GM12878 (cell line): ENCODE data around the gene MAZ. TPM values are rescaled to one million over a fixed set of nuclear protein-coding genes. Genes with fewer than 3 reads are reported as not detected.

Source experiments
- ATAC-seq: fragments of 200-7000 bp; cut with Tn5 transposase; 3 replicates; pipeline ENCODE4 v1.9.1; 2020; ENCODE audit warnings: mild to moderate bottlenecking, moderate library complexity
- BruUV-seq: library from RNA; stranded (reverse); fragments of 400-500 nt; replicated peaks from 2 replicates; lab custom pipeline; 2021; lab: Mats Ljungman, UMichigan
- CTCF ChIA-PET: fragments of 300-600 bp; sonication (Branson Sonifier 250); formaldehyde crosslinking; extraction: SDS; loops from one replicate; lab custom pipeline; 2021; ENCODE audit warnings: inconsistent platforms; lab: Yijun Ruan, JAX
- POLR2A ChIA-PET: fragments of 350-600 bp; formaldehyde crosslinking; extraction: SDS; loops from one replicate; lab custom pipeline; 2021; ENCODE audit warnings: inconsistent platforms; lab: Charles Lee
- RAD21 ChIA-PET: fragments of 300-600 bp; sonication (Branson Sonifier 250); formaldehyde crosslinking; loops from one replicate; lab custom pipeline; 2023; ENCODE audit warnings: antibody characterized with exemption; ENCODE audit not compliant: unreplicated experiment; lab: Charles Lee
- SMC1A ChIA-PET: fragments of 300-600 bp; sonication (Branson Sonifier 250); formaldehyde crosslinking; loops from one replicate; lab custom pipeline; 2023; ENCODE audit not compliant: unreplicated experiment, uncharacterized antibody; lab: Charles Lee
- DNase-seq: peaks from one replicate; pipeline ENCODE4 v3.0.0-alpha.2; 2011; ENCODE audit warnings: low read depth, low spot score
- FAIRE-seq: peaks from 3 replicates; lab custom pipeline; 2011; peaks lifted over from hg19 to GRCh38; lab: Jason Lieb, UNC
- H2AFZ ChIP-seq: 2 replicates; pipeline ENCODE4 v1.6.0; 2011; ENCODE audit warnings: low read depth, low read length, control low read depth; ENCODE audit not compliant: control insufficient read depth
- H3K27ac ChIP-seq: 2 replicates; pipeline ENCODE4 v1.5.1; 2011; ENCODE audit warnings: control low read depth; ENCODE audit not compliant: control insufficient read depth, insufficient read depth
- H3K27me3 ChIP-seq, 2 experiments: replicated peaks in 1 of 2; 2 replicates each; pipeline versions ENCODE4 v1.6.0 to v1.6.1; 2011; ENCODE audit warnings: low read length in 1 of 2; ENCODE audit not compliant: control insufficient read depth in 2 of 2, insufficient read depth in 2 of 2
- H3K36me3 ChIP-seq, 2 experiments: 2 replicates each; pipeline ENCODE4 v1.5.1; 2011; ENCODE audit warnings: low read length in 1 of 2; ENCODE audit not compliant: control insufficient read depth in 2 of 2, insufficient read depth in 2 of 2
- H3K4me1 ChIP-seq: 2 replicates; pipeline ENCODE4 v1.6.1; 2011; ENCODE audit warnings: mild to moderate bottlenecking, low read length, moderate library complexity, mixed read lengths; ENCODE audit not compliant: control insufficient read depth, insufficient read depth
- H3K4me2 ChIP-seq: 2 replicates; pipeline ENCODE4 v1.6.0; 2011; ENCODE audit warnings: control low read depth; ENCODE audit not compliant: control insufficient read depth, insufficient read depth
- H3K4me3 ChIP-seq: fragments of 200-600 bp; sonication (generic); 2 replicates; pipeline ENCODE4 v1.5.1; 2016
- H3K79me2 ChIP-seq: 2 replicates; pipeline ENCODE4 v1.6.0; 2011; ENCODE audit warnings: low read length; ENCODE audit not compliant: control insufficient read depth, insufficient read depth
- H3K9ac ChIP-seq: 2 replicates; pipeline ENCODE4 v1.8.0; 2011; ENCODE audit warnings: low read length, control low read depth, mixed read lengths; ENCODE audit not compliant: control insufficient read depth, insufficient read depth
- H3K9me3 ChIP-seq: replicated peaks from 3 replicates; pipeline ENCODE4 v1.5.1; 2011; ENCODE audit warnings: mild to moderate bottlenecking, low read length; ENCODE audit not compliant: control insufficient read depth, insufficient read depth
- H4K20me1 ChIP-seq: 2 replicates; pipeline ENCODE4 v1.6.0; 2011; ENCODE audit not compliant: control insufficient read depth, insufficient read depth
- BACH1 ChIP-seq: fragments of 450-650 bp; IDR thresholded peaks from 2 replicates; pipeline ENCODE4 v1.6.1; 2017; ENCODE audit warnings: mild to moderate bottlenecking, borderline replicate concordance
- BCL3 ChIP-seq: IDR thresholded peaks from 2 replicates; pipeline ENCODE4 v1.6.1; 2011; ENCODE audit warnings: borderline replicate concordance, low read depth, mild to moderate bottlenecking, moderate library complexity, low read length; ENCODE audit not compliant: insufficient read depth, poor library complexity, severe bottlenecking
- CEBPB ChIP-seq, 2 experiments: fragments of 150-350 bp in 1 of 2; IDR thresholded peaks; 2 replicates each; pipeline ENCODE4 v1.6.1; 2012 to 2014; ENCODE audit warnings: low read depth in 2 of 2, low read length in 2 of 2, borderline replicate concordance in 1 of 2, inconsistent platforms in 1 of 2
- CREM ChIP-seq: IDR thresholded peaks from 2 replicates; pipeline ENCODE4 v1.6.1; 2014; ENCODE audit warnings: antibody characterized with exemption, low read depth
- FOXK2 ChIP-seq: fragments of 450-650 bp; IDR thresholded peaks from 2 replicates; pipeline ENCODE4 v1.6.1; 2017; ENCODE audit warnings: mild to moderate bottlenecking, moderate library complexity
- IKZF1 ChIP-seq: fragments of 450-650 bp; conservative IDR thresholded peaks from 2 replicates; pipeline ENCODE4 v1.6.1; 2017; ENCODE audit warnings: antibody characterized with exemption, mild to moderate bottlenecking
- IRF4 ChIP-seq: IDR thresholded peaks from 2 replicates; pipeline ENCODE4 v1.6.1; 2011; ENCODE audit warnings: low read depth, low read length
- IRF5 ChIP-seq: fragments of 450-650 bp; IDR thresholded peaks from 2 replicates; pipeline ENCODE4 v1.6.1; 2017; ENCODE audit warnings: borderline replicate concordance
- JUND ChIP-seq: IDR thresholded peaks from 2 replicates; pipeline ENCODE4 v1.6.1; 2012; ENCODE audit warnings: low read depth, mild to moderate bottlenecking, low read length, improper control_type of control experiment, moderate library complexity
- KAT2A ChIP-seq: conservative IDR thresholded peaks from 2 replicates; pipeline ENCODE4 v1.6.1; 2011; ENCODE audit warnings: low read depth, low read length; ENCODE audit not compliant: control insufficient read depth
- KDM1A ChIP-seq: fragments of 200-600 bp; sonication (generic); IDR thresholded peaks from 2 replicates; pipeline ENCODE4 v1.6.1; 2016; ENCODE audit warnings: borderline replicate concordance
- MEF2A ChIP-seq: IDR thresholded peaks from 2 replicates; pipeline ENCODE4 v1.6.1; 2011; ENCODE audit warnings: low read depth, mild to moderate bottlenecking, low read length, moderate library complexity; ENCODE audit not compliant: insufficient read depth
- MTA2 ChIP-seq: fragments of 450-650 bp; IDR thresholded peaks from 2 replicates; pipeline ENCODE4 v1.6.1; 2016; ENCODE audit warnings: low read depth, mild to moderate bottlenecking, moderate library complexity
- MYC ChIP-seq: IDR thresholded peaks from 2 replicates; pipeline ENCODE4 v1.6.1; 2011; ENCODE audit warnings: mild to moderate bottlenecking, low read length, moderate library complexity, inconsistent platforms; ENCODE audit not compliant: insufficient read depth, insufficient replicate concordance, insufficient read length, severe bottlenecking
- PBX3 ChIP-seq: IDR thresholded peaks from 2 replicates; pipeline ENCODE4 v1.6.1; 2011; ENCODE audit warnings: mild to moderate bottlenecking, low read depth, low read length, moderate library complexity; ENCODE audit not compliant: insufficient replicate concordance
- POU2F2 ChIP-seq: IDR thresholded peaks from 3 replicates; pipeline ENCODE4 v1.6.1; 2011; ENCODE audit warnings: low read depth, mild to moderate bottlenecking, low read length, borderline replicate concordance
- SREBF2 ChIP-seq: IDR thresholded peaks from 2 replicates; pipeline ENCODE4 v1.6.1; 2012; ENCODE audit warnings: mild to moderate bottlenecking, low read length
- SUZ12 ChIP-seq: fragments of 200-600 bp; sonication (generic); IDR thresholded peaks from one replicate; pipeline ENCODE4 v1.6.1; 2018; ENCODE audit warnings: antibody characterized with exemption, mild to moderate bottlenecking; ENCODE audit not compliant: unreplicated experiment
- TCF7 ChIP-seq: IDR thresholded peaks from 2 replicates; pipeline ENCODE4 v1.6.1; 2014; ENCODE audit warnings: antibody characterized with exemption, borderline replicate concordance
- ZBED1 ChIP-seq: IDR thresholded peaks from 2 replicates; pipeline ENCODE4 v1.6.1; 2016; ENCODE audit warnings: borderline replicate concordance
- WGBS: methylation state at CpG from one replicate; pipeline ENCODE4 v1.1.6; 2016; ENCODE audit warnings: low lambda C conversion rate; ENCODE audit not compliant: insufficient replicate concordance, insufficient coverage; ENCODE audit errors: missing lambda C conversion rate; 5-methylcytosine and 5-hydroxymethylcytosine counted together
- in situ Hi-C: fragments of 300-500 bp; cut with MboI; formaldehyde crosslinking; loops from 9 replicates; pipeline ENCODE4 v1.14.3; 2018; ENCODE audit warnings: mixed read lengths
- intact Hi-C: fragments of 100-400 bp; cut with micrococcal nuclease; formaldehyde crosslinking; loops from one replicate; pipeline ENCODE4 v1.14.2; 2022; ENCODE audit not compliant: unreplicated experiment
- polyA plus RNA-seq, 11 experiments: library from polyadenylated mRNA; depleted of rRNA in 4 of 11; unstranded in 6 of 11; stranded (reverse) in 5 of 11; fragments of >200 nt; fragmentation: Nextera tagmentation in 4 of 11; fragmentation: Illumina TruSeq in 1 of 11; extraction: Ambion mirVana in 4 of 11; extraction: Trizol in 1 of 11; gene quantifications; 1 replicate in 1 of 11; 2 replicates in 10 of 11; pipeline versions ENCODE4 v1.2.1 to v1.2.3, GENCODE V29; 2011 to 2016; ENCODE audit warnings: inconsistent platforms in 2 of 11, missing spikeins in 2 of 11, low read depth in 1 of 11
- total RNA-seq, 4 experiments: library from RNA; depleted of rRNA in 3 of 4; stranded (reverse); fragments of >200 nt in 3 of 4; fragmentation: Illumina TruSeq in 1 of 4; extraction: Trizol in 1 of 4; gene quantifications; 2 replicates each; pipeline versions ENCODE4 v1.2.1 to v1.2.3, GENCODE V29; 2013 to 2021

MAZ gene
- total and polyA plus RNA-seq, 10 of the 15 experiments (the other 5 are each of a cell fraction or from before 2014, with no cell fraction given), result 23.9 to 309 (median 116) TPM

GRCh38 chr16:29835926-29836325 is 29.6 kb downstream of the MAZ start:
- intact Hi-C loops, result no loop called here
- ChIA-PET RAD21 (no interaction called here), SMC1A (no interaction called here), CTCF (interaction anchor here (0.7 to 0.9 kb wide), 2 partner anchors 13 to 16 kb away, joined by 4 read pairs; no protein-coding TSS in a partner anchor), POLR2A (interaction anchor here (0.7 kb wide), 2 partner anchors 144 to 185 kb away, joined by 3 to 4 read pairs; no protein-coding TSS in a partner anchor)
- H3K27me3 ChIP-seq, result no peaks in the 10 kb centered on the region
- no peak overlapping the region for H3K4me2 ChIP-seq
- H4K20me1 ChIP-seq, result no peaks in the 10 kb centered on the region
- in situ Hi-C loops, result no loop called here
- no peak overlapping the region for H3K27ac ChIP-seq
- H3K9ac ChIP-seq, result no peak overlapping the region
- H3K9me3 ChIP-seq, result no peaks in the 10 kb centered on the region
- H3K79me2 ChIP-seq, result no peaks in the 10 kb centered on the region
- H3K4me1 ChIP-seq, result no peaks in the 10 kb centered on the region
- peaks cover 13 to 15% of the 10 kb centered on the region in 2 experiments; a peak in 3 of 4 replicates for H3K36me3 ChIP-seq
- DNase-seq, result no peak
- no peak overlapping the region for H2AFZ ChIP-seq
- H3K4me3 ChIP-seq, result no peak overlapping the region
- 99% methylated on average over 6 of the region's 7 CpGs for WGBS
- ATAC-seq, result no peak
- no peak for FAIRE-seq
- no TSS peak for BruUV-seq
- TF ChIP-seq FOXK2 (no peak), CREM (no peak), SREBF2 (no peak), KDM1A (no peak), MEF2A (no peak), SUZ12 (no peak), PBX3 (no peak), ZBED1 (no peak), TCF7 (no peak), CEBPB (IDR thresholded peaks at IDR 0.05; ENCODE audit: borderline replicate concordance in 1 of 2, low read depth in 2 of 2, low read length in 2 of 2) (no peak), IRF4 (no peak), IKZF1 (no peak), BCL3 (no peak), IRF5 (no peak), JUND (no peak), POU2F2 (no peak), MTA2 (no peak), MYC (no peak), BACH1 (no peak), KAT2A (no peak)
- TF ChIP-seq, all 136 proteins: peak for 0
